Hematopoietic multipotent progenitor cell treated with erythropoietin and hydrocortisone succinate and interleukin-3 and kit ligand, for 4 days (in vitro differentiated cells): ENCODE data around the gene SLAMF7.
"Not testable (repeated sequence)": the region's sequence is repeated elsewhere in the genome, so short reads cannot be mapped to it uniquely, and the experiment has no call there.

Source experiments
- DNase-seq: peaks from one replicate; pipeline ENCODE4 v3.0.0-alpha.2; 2015

Gene SLAMF7

DNA sequence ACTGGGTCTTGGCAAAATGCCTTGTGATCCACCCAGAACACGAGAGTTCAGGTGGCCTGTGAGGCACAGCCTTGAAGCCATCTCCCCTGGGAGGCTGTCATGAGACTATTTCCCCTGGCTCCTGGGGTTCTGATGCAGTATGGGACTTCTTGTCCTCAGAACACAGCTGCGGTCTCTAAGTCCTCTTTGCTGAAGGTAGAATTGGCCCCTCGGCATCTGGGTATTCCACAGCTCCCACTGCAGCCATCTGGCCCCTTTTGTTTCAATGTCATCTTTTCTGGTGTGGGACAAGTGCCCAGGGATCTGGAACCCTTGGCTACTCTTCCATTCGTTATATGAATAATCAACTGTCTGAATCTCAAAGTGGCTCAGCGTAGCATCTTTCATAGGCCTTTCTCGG, 39.9 kb downstream of the SLAMF7 start:
- no peak for DNase-seq

DNA sequence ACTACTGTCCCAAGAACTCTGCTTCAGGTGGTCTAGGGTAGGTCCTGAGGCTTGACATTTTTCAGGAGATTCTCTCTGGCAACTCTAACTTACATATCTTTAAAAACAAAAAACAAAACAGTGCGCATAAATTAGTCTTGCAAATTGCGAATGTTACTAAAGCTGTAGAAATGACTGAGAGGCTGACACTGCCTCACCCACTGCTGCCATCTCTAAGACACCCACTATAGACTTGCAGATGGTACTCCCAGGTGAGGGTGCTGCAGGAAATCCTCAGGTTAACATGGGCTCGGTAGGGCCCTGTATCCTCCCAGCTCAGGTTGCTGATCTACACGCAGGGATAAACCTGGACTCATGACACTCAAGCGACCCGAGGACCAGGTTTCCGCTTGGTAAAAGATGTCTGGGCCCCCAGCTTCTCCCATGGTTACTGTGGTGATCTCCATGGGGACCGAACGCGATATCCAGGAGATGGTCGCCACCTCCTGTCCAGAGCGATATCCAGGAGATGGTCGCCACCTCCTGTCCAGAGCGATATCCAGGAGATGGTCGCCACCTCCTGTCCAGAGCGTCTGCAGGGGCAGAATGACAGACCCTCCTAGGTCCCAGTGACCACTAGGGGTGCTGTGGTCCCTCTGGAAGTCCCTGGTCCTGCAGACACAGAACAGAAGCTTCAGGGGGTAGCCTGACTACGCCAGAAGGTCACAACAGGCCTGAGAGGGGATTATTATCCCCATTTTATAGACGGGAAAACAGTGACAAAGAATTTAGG, 40.8 kb downstream of the SLAMF7 start:
- DNase-seq = peak; percentile 82

DNA sequence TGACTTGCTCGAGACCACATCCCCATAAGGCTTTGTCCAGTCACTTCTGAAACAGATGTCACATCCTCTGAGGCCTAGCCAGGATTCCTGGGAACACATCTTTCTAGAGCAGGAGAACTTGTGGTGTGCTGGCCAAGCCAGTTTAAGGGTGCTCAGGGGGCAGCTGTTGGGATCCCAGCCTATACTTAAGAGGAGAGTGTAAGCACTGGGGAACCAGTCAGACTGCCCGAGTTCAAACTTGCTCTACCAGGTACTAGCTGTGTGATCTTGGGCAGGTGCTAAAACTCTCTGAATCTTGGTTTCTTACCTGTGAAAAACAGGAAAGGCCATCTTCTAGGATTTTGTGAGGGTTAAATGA, 41.3 kb downstream of the SLAMF7 start:
- DNase-seq = no peak

DNA sequence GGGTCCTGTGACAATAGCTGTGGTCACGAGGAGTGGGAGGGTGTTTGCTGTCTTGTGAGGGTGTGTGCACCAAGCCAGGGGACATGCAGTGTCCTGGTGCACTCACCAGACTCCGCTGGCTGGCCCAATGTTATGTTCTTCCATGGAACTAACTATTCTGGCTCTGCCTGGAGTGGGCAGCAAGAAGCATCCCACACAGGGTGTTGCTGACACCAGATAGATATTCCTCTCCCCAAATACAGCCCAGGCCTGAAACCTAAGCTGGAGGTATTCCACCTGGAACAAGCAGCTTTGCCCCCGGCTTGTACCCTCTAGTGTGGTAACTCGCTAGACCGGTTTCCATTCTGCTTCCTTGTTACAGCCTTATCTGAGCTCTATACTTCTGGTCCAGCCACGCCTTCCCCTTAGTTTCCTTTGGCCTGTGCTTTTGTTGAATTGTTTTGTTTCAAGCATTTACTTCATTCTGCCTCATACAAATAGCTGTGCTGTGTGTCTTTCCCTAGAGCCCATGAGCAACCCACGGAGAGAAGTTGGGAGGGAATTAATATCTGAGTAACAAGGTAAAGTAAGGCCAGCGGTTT, 42.2 kb downstream of the SLAMF7 start:
- peak; percentile 49 for DNase-seq

DNA sequence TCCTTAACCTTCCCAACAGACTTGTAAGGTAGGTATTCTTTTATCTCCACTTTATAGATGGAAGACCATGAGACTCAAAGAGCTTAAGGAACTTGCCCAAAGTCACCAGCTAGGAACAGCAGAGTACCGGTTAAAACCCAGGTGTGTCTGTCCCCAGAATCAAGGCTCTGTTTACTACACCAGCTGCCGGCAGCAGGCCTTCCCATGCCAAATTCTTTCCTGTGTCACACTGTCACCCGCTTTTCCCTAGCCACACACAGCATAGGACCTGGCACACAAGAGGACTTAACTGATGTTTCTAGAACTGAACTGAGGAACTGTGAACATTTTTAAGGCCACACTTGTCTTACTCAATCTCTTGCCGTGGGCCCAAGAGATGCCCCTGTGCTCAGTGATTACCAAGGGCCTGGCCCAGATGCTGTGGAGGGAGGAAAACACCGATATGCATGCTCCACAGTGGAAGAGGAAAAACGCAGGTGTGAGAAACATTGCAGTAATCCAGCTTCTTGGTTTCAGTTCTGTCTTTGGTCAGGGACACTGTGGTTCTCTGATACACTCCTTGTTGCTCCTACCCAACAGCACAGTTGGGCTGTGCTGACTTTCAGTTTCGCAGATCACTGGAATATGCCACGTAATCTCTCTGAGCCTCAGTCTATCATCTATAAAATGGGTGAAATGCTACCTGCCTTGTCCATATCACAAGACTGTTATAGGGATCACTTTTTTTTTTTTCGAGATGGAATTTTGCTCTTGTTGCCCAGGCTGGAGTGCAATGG, 43.1 kb downstream of the SLAMF7 start:
- no peak for DNase-seq

DNA sequence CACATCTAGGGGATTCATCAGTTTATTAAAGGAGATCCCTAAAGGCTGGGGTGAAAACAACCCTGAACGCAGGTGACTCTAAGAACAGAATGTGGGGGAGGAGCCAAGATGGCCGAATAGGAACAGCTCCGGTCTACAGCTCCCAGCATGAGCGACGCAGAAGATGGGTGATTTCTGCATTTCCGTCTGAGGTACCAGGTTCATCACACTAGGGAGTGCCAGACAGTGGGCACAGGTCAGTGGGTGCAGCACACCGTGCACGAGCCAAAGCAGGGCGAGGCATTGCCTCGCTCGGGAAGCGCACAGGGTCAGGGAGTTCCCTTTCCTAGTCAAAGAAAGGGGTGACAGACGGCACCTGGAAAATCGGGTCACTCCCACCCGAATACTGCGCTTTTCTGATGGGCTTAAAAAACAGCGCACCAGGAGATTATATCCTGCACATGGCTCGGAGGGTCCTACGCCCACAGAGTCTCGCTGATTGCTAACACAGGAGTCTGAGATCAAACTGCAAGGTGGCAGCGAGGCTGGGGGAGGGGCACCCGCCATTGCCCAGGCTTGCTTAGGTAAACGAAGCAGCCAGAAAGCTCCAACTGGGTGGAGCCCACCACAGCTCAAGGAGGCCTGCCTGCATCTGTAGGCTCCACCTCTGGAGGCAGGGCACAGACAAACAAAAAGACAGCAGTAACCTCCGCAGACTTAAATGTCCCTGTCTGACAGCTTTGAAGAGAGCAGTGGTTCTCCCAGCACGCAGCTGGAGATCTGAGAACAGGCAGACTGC, 44.1 kb downstream of the SLAMF7 start:
- DNase-seq = not testable (repeated sequence)

DNA sequence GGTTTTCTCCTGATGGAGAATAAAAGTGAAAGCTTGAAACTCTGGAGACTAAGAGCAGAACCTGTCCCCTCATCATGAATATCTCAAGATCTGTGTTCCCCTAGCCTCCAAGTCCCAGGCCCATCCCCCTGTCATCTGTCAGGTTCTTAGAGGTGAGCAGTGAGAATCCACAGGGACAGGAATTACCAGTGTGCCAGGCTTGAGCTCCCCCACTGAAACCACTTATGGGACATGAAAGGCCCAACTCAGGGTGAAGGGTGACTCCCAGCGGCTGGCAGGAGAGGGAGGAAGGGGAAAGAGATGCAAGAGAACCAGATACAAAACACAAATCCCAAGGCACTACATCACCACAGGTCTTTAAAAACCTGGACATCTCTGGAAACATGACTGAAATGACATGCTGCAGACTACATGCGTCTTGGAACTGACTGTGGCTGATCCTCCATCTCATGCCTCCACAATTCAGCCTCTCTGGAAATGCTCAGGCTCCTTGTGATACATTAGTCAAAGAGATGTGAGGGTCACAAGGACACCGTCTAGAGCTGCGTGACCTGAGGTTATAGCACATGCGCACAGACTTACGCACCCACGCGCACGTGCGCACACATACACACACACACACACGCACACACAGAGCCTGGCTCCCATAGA, 50.1 kb downstream of the SLAMF7 start:
- DNase-seq = no peak

DNA sequence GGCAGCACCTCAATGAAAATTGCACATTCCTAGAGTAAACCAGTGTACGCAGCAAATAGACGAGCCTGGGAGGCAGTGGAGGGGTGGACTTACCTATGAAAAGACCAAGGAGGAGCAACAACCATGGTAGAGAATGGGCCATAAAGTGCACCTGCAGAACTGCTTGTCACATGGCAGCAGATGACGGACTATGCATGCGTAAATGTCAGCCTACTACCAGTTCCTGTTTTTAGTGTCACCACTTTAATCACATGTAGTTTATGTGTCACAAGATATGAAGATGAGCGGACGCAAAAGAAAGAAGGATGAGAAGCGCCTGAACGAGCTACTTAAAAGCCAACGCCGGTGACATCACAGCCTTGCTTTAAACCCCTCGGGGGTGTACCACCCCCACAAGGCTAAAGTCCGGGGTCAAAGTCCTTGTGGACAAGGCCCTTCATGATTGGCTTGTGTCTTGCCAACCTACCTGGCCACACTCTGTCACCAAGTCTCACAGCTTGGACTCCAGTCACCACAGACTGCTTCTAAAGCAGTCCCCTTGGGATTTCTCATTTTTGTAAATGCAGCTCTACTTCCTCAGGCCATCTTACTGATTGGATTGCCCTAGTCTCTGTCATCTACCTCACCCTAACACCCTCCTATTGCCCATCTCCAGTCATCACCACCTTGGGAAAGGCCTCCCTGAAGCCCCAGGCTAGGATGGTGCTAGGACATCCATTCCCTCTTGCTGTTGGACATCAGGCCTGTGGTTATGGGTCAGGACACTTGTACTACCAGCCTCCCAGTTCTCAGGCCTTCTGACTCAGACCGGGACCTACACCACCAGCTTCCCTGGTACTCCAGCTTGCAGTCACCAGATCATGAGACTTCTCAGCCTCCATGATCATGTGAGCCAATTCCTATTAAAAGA, 50.9 kb downstream of the SLAMF7 start:
- no peak for DNase-seq

DNA sequence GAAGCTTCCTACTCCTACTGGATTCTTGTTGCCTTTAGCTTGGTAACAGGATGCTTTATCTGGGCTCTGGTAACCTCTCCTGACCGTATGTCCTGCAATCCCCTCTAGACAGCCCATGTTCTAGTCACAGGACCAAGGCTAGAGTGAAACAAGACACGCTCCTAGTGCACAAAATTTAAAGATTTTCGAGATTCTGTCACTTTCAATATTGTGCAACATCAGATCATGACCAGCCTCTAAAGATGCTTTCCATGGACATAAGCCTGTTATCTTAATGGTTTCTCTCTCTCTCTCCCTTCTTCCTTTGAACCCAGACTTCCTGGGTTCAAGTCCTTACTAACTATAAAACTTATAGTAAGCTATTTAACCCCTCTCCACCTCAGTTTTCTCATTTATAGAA, 55.3 kb downstream of the SLAMF7 start:
- DNase-seq = no peak

DNA sequence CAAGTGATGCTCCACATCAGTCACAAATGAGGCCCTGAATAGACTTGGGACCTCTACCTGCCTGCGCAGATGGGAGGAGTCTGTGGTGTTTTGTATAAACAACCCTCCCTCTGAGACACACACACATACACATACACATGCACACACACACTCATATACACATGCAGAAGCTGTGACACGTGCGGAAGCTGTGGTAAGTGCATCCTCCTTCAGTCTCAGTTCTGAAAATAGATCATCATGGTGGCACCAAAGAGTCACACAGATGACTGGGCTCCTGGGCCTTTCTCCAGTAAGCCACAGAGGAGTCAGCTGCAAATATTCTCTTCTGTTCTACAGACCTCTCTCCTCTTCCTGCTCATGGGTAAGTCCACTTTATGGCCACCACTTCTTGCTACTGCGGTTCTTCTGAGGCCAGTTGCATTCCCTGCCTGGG, 56.9 kb downstream of the SLAMF7 start, which contains the start of gene LY9:
TSS of gene LY9 (plus strand) at position 224 of the 433 bp plus-strand sequence. CDS start at position 238, 14 bp downstream.
- DNase-seq = no peak

DNA sequence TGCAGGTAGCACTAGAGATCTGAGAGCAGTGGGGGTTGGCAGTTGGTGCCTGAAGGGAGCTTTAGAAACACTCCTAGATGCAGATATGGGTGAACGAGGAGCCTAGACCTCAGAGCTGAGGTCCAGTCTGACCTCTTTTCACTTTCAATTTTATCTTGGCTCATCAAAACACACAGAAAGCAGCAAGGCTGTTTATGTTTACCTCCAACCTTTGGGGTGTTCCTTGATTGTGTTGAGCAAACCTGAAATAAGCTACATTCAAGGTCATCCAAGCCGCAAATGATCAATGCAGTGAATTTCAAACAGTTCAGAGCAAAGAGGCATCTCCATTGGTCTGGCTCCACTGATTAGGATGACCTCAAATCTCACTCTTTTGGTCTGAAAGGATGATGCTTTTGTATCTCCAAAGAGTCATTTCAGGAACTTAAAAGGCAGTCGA, 58.2 kb downstream of the SLAMF7 start:
- DNase-seq = no peak

DNA sequence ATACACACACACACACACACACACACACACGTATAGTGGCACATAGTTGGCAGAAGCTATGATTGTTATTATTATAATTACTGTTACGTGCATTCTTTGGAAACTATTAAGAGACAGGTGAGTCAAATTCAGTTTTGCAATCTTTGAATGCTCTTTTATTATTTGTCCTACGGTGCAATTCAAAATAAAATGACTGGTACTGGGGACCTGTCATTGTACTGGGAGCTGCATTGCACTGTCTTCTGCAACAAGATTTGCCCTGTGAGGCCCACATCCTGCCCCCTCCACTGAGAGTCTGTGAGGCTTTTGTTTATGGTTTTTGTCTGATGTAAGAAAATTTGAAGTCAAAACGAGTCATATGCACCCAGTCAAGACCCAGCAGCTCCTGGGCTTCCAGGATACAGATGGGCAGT, 58.8 kb downstream of the SLAMF7 start:
- no peak for DNase-seq

DNA sequence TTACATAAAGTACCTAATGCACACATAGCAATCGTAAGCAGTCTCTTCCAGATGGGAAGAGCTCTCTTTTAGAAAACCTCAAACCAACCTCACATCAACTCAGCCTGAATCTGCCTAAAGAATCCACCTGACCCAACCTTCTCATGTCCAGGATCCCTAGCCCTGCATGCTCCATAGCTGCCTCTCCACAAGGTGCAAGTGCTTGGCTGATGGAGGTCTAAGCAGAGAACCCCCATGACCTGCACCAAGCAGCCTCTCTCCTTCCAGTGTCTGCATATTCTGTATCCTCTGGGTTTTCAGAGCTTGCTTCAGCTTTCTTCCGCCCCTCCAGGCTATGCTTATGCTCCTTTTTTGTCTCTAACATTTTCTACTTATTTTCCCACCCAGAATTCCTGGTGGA, 59.4 kb downstream of the SLAMF7 start:
- DNase-seq = no peak

DNA sequence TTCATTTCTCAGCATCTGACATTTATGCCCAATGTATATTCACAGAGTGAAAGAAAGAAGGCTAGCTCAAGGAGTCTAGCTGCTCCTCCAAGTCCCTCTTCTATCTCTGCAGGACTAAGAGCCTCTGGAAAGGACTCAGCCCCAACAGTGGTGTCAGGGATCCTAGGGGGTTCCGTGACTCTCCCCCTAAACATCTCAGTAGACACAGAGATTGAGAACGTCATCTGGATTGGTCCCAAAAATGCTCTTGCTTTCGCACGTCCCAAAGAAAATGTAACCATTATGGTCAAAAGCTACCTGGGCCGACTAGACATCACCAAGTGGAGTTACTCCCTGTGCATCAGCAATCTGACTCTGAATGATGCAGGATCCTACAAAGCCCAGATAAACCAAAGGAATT, 60.6 kb downstream of the SLAMF7 start:
- DNase-seq = no peak

DNA sequence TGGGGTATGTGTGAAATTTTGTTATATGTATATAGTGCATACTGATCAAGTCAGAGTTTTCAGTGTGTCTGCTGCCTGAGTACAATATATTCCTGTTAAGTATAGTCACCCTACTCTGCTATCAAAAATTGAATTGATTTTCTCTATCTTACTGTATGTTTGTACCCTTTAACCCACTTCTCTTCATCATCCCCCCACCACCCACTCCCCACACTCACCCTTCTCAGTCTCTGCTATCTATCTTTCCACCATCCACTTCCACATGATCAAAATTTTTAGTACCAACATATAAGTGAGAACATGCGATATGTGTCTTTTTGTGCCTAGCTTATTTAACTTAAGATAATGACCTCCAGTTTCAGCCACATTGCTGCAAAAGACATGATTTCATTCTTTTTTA, 61.1 kb downstream of the SLAMF7 start:
- DNase-seq = no peak

DNA sequence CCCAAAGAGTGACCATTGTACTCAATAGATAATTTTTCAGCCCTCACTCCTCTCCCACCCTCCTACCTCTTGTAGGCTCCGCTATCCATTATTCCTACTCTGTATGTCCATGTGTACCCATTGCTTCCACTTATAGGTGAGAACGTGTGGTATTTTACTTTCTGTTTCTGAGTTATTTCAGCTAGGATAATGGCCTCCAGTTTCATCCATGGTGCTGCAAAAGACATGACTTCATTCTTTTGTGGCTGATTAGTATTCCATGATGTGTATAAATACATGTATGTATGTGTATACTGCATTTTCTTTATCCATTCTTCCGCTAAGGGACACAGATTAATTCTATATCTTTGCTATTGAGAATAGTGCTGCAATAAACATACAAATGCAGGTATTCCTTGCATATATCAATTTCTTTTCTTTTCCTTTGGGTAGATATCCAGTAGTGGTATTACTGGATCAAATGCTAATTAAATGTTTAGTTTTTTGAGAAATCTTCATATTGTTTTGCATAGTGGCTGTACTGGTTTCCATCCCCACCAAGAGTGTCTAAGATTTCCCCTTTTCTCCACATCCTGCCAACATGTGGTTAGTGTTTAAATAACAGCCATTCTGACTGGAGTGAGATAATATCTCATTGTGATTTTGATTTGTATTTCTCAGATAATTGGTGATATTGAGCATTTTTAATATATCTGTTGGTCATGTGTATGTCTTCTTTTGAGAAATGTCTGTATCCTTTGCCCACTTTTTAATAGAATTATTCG, 61.8 kb downstream of the SLAMF7 start:
- peak; percentile 44 for DNase-seq

DNA sequence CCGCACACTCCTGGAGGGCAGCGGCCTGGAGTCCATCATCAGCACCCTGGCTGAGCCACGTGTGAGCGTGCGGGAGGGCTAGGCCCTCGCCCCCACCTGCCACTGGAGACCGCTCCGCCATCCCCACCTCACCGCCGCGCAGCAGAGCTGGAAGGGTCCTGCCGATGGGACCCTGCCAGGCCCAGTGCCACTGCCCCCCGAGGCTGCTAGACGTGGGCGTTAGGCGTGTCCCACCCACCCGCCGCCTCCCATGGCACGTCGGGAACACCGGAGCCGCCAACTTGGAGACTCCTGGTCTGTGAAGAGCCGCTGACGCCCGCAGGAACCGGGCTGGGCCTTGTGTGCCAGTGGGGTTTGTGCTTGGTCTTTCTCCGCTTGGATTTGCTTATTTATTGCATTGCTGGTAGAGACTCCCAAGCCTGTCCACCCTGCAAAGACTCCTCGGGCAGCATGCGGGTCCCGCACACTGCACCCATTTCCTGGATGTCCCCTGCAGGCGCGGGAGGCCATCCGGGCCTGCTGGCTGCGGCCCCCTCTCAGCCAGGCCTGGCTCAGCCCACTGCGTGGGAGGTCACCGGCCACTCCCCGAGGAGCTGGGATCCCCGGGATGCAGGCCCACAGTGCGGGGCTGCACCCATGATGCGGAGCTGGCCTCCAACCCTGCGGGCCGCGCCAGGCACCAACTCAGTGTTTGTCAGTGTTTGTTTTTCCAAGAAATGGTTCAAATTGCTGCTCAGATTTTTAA, 63.0 kb downstream of the SLAMF7 start:
- no peak for DNase-seq
